GM21723 (cell line): ENCODE data around the gene SERPINA3.
"Not testable (repeated sequence)": the region's sequence is repeated elsewhere in the genome, so short reads cannot be mapped to it uniquely, and the experiment has no call there.

Source experiments
- ATAC-seq: cut with Tn5 transposase; IDR thresholded peaks from one replicate; pipeline ENCODE4 v1.9.1; 2021; ENCODE audit warnings: mild to moderate bottlenecking, moderate library complexity; ENCODE audit not compliant: unreplicated experiment

The SERPINA3 gene

DNA sequence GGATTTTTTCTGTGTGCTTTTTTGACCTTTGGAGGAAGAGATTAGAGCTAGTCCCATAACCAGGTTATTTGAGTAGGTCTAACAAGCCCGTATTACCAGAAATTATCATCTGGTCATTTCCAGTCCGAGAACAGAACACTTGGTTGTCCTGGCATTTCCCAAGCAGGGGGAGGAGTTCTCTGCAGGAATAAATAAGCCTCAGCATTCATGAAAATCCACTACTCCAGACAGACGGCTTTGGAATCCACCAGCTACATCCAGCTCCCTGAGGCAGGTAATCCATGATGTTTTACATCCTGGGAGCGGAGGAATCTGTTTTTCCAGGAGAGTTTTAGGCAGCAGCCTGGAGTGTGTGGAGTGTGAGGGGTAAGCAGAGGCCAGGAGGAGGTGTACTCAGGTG is at the start of gene SERPINA3:
Gene SERPINA3, plus strand, starts transcription at position 218 of the 400 bp plus-strand sequence. CDS start 2,051 bp downstream, outside the sequence.
- no peak for ATAC-seq

DNA sequence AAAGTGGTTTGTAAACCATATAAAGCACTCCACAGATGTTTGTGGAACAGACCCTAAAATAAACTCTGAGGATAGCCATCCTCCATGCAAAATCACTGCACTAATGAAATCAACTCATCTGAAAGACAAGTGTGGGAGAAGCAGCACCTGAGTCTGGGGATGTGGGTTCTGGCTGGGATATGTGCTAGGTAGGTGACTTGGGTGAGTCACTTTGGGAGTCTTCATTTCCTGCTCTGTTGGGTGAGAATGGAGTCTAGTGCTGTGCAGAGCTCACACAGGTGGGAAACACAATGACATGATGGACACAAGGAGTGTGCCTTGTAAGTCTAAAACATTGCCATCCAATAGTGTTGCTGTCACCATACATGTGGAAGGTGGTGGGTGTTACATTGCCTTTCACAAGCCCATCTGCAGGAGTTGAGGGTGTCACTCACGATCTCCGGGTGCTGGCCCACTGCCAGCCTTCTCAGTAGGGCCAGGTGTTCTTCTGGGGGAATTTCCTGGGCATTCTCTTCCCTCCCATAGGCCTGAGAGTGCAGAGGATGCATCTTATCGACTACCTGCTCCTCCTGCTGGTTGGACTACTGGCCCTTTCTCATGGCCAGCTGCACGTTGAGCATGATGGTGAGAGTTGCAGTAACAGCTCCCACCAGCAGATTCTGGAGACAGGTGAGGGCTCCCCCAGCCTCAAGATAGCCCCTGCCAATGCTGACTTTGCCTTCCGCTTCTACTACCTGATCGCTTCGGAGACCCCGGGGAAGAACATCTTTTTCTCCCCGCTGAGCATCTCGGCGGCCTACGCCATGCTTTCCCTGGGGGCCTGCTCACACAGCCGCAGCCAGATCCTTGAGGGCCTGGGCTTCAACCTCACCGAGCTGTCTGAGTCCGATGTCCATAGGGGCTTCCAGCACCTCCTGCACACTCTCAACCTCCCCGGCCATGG is 49.0 kb upstream of the SERPINA3 start:
- no peak for ATAC-seq

DNA sequence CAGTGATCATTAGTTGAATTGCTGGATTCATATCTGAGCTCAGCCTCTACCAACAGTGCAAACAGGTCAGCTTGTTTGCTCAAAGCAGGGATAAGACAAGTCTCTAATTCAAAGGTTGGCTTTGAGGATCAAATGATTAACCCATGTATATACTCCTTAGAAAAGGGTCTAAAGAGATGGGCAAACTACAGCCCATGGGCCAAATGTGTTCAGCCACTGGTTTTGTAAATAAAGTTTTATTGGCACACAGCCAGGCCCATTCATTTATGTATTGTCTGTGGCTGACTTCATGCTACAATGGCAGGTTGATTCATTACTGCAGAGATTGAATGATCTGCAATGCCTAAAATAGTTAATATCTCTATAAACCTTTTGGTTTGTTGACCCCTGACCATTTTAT is 47.8 kb upstream of the SERPINA3 start:
- no peak for ATAC-seq

DNA sequence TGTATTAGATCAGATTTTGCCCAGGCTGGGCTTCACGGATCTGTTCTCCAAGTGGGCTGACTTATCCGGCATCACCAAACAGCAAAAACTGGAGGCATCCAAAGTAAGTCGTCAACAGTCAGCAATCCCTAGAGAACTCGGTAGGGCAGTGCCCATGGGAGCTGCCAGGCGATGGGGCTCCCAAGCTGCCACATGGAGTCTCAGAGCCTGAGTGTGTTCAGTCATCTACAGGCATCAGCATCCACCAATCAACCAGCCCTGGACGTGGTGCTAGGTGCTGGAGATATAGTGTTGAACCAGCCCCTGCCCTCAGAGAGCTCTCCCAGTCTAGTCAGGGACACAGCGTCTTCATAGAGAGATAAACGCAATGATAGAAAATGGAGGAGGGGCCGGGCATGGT is 44.0 kb upstream of the SERPINA3 start:
- ATAC-seq, result no peak

DNA sequence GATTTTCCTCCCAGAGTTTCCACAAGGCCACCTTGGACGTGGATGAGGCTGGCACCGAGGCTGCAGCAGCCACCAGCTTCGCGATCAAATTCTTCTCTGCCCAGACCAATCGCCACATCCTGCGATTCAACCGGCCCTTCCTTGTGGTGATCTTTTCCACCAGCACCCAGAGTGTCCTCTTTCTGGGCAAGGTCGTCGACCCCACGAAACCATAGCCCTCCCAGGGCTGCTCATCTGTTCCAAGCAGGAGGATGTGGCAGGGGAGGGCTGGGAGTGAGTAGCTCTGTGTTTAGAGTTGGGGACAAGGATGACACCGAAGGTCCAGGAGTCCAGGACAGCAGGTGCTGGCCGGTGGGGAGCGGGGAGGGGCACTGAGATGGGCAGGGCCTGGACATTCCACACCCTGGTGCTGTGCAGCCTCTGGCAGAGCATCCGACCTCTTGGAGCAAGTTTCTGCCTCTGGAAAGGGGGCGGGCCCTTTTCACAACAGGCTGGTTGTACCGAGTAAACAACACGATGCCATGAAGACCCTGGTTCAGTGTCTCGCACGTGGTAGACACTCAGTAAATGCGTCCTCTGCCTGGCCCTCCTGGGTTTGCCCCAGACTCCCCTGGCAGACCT is 42.7 kb upstream of the SERPINA3 start:
- ATAC-seq, result no peak

DNA sequence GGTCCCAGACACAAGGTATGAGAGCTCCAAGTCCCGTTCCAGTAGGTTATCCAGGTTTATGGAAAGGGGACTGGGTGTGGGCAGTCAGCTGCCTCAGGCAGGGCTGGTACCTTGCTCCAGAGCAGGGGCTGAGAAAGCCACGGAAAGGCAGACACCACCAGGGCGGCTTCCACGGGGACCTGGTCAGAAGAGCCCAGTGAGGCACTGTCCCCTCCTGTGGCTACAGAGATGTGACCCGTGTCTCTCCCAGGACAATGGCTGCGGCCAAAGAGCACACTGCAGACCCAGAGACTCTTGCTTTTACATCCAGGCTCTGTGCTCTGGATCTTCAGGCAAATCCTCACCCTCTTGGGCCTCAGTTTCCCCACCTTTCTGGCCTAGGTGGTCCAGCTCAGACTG is 42.2 kb upstream of the SERPINA3 start:
- no peak for ATAC-seq

DNA sequence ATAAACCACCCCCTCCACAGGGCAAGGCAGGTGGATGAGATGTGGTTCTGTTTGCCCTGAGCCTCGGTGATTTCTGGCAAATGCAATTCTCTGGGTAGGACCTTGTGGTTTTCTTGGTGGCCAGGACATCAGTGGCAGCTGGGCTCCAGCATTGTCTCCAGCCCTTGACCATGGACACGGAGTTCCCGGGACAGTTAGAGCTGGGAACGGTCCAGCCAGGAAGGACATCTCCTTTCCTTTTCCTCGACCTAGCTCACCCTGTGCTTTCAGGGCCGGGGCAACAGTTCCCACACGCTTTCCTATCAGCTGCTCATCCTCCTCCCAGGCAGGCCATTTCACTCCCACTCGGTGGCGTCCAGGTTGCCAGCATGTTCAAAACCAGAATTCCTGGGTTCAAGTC is 41.8 kb upstream of the SERPINA3 start:
- no peak for ATAC-seq

DNA sequence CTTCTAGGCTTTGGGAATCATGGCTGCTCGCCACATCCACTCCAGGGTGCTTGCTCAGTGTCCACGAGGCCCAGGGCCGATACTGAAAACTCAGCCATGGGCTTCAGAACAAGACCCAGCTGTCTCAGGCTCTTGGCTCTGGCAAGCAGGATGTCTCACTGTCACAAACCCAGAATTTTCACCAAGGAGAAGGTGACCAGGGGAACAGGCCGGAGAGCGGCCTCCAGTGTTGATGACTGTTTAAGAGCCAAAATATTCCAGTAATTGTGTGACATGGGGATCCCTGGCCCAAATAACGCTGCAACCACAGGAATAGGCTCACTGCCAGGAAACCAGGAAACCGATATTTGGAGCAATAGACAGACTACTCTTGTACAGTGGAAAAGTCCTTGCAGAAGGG is 40.8 kb upstream of the SERPINA3 start:
- ATAC-seq, result no peak

DNA sequence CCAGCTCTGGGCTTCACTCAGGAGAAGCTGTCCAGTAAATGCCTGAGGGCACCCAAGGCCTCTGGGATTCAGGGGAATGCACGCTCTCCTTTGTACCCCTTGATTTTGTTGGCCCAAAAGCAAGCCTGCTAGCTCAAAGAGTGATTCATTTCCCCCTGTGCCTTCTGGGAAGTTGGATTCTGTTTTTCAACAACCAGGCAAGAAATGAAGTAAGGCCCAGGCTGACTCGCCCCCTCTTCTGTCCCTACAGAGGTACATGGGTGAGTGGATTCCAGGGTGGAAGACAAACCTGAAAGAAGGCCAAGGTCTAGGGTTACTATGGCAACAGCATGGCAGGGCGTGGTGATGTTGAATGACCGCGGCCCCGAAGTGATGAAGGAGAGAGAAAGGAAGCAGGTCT is 40.2 kb upstream of the SERPINA3 start:
- no peak for ATAC-seq

DNA sequence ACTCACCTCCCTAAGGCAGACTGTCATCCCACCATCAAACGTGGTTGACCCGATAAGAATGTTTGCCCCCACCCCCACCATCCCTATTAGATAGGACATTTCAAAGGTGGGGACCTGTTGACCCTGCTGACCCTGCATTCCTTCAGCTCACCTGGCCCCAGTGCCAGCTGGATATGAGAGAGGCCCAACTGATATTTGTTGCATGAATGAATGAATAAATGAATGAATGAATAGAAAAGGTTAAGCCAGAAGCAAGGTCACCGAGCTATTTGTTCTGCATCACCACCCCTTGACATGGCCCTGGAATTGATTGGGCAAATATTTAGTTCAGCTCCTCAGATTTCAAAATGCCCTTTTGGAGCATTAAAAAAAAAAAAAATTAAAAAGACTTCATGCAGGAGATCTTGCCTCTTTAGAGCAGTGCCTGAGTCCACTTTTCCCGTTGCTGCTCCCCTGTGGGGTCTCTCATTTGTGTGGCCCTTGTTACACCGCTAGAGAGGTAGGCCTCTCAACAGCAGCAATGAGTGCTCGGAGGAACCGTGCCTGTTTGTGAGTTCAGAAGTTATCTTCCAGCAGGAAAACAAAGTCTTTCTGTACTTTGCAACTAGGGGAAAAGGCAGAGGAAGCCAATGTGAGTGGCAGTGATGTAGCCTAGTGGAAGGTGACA is 39.4 kb upstream of the SERPINA3 start:
- ATAC-seq, result no peak

DNA sequence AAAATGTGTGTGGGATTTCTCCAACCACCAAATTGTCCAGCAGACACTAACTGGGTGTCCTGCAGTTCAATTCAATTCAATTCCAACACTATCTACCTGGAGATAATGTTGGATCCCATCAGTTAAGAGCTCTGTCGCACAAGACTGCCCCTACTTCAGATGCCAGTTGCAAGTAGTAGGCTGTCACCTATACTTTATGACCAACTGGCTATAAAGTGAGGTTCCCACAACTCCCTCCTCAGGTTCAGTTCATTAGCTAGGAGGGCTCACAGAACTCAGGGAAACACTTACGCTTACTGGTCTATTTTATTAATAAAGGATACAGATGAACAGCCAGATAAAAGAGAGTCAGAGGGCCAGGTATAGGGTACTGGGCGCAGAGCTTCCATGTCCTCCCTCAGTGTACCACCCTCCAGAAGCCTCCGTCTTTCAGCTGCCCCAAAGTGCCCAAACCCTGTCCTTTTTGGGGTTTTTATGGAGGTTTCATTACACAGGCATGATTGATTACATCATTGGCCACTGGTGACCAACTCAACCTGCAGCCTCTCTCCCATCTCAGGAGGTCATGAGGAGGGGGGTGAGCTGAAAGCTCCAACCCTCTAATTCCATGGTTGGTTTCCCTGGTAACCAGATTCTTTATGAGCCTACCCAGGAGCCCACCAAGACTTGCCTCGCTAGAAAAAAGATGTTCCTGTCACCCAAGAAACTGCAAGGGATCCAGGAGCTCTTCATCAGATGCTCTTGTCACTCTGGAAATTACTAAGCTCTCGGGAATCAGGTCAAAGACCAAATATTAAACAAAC is 38.5 kb upstream of the SERPINA3 start:
- ATAC-seq, result no peak

DNA sequence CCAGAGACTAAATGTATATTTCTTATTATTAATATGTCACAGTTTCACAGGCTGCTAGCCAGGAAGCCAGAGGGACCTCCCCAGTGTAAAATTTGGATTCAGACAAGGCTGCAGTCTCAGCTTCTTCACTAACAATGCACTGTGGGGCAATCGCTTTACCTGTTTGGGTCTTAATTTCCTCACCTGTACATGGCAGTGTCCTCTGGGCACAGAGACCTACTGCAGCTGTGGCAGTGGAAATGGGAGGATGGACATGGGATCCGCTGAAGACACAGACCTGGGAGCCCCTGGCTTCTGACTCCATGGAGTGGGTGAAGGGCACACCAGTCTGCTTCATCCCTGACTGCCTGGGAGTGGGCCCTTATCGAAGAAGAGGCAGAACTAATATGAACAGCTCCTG is 37.9 kb upstream of the SERPINA3 start:
- no peak for ATAC-seq

DNA sequence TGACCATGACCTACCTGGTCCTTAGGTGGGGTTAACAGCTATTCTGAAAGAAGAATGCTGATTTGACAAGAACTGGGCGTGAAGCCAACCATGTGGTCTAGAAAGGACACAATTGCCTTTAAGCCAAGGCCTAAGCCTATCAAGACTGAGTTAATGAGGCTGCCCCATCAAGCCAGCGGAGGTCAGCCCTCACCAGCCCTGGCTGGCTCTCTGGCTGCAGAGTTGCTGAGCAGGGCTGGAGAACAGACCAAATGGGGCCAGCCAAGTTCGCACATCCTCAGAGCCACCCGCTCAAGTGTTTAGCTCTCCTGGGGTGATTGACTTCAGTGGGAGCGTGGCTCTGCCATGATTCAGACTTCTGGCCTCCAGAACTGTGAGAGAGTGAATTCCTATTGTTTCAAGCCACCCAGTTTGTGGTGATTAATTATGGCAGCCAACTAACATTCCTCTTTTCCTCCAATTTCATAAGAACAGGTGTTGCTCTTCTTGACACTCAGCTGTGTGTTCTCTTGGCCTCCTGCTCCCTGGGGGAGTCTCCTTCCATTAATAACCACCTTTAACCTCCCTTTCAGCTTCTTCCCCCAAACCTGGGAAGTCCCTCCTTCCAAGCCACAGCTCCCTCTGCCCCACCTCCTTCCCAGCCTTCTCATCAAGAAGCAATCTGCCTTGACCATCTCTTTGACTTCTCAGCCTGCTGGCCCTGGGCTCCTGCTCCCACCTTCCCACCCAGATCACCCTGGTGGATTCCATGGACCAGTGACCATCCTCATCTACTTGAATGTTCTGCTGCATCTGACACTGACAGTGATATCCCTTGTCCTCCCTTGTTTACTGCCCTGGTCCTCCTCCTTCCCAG is 36.2 kb upstream of the SERPINA3 start:
- no peak for ATAC-seq

DNA sequence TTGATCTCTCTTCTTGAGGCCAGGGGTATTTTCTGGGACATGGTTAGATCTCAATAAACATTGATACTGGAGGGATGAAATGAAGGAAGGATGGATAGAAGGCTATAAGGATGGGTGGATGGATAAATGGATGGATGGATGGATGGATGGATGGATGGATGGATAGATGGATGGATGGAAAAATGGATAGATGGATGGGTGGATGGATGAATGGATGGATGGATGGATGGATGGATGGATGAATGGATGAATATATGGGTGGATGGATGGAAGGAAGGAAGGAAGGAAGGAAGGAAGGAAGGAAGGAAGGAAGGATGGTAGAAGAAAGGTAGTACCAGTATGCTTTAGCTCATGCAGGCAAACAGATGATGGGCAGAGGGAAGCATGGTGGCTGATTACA is 34.7 kb upstream of the SERPINA3 start:
- ATAC-seq, result not testable (repeated sequence)

DNA sequence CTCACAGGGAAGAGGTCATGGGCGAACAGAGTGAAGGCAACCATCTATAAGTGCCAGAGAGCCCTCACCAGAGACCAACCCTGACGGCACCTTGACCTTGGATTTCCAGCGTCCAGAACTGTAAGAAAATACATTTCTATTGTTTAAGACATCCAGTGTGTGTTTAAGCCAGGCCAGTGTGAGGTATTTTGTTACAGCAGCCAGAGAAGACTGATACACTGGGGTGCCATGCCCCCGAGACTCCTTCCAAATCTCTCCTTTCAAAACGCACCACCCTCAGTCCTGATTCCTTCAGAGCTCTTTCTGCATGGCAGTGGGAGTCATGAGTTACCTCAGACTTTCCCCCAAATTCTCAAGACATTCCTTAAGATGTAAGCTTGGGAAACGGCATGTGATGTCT is 33.5 kb upstream of the SERPINA3 start:
- ATAC-seq, result no peak

DNA sequence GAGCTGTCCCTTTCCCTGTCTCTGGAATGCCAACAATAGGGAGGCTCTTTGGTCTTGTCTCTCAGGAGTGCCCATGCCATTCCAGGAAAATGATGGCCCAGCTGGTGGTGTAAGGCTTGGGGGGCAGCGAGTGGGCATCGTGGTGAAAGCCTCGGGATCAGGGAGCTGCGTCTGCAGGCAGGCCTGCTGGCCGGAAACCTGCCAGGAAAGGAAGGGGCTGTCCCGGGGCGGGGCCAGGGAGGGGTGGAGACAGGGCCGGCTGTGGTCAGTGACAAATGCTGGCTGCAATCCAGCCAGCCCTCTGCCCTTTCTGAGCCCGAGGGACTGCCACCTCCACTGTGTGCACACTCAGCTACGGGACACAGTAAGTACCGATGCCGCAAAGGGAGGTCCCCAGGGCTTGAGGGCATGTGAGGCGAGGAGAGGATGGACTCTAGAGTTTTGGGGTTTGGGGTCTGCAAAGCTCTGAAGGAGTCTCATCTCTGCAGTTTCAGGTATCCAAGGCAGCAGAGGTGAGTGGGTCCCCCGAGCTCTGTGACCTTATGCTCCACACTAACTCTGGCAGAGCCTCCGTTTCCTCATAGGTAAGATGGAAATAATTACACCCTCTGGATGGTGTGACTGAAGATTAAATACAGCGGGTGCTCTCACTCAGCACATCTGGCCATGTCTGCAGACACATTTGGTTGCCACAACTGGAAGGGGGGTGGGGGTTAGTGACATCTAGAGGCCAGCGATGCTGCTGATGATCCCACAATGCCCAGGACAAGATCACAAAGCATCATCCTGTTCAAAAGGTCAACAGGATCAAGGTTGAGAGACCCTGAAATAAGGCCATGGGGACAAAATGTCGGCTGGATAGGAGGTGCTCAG is 30.8 kb upstream of the SERPINA3 start, which contains the start of gene SERPINA5:
Gene SERPINA5, plus strand, starts transcription at position 300 of the 873 bp plus-strand sequence. CDS start 5,937 bp downstream, outside the sequence.
- ATAC-seq, result no peak

DNA sequence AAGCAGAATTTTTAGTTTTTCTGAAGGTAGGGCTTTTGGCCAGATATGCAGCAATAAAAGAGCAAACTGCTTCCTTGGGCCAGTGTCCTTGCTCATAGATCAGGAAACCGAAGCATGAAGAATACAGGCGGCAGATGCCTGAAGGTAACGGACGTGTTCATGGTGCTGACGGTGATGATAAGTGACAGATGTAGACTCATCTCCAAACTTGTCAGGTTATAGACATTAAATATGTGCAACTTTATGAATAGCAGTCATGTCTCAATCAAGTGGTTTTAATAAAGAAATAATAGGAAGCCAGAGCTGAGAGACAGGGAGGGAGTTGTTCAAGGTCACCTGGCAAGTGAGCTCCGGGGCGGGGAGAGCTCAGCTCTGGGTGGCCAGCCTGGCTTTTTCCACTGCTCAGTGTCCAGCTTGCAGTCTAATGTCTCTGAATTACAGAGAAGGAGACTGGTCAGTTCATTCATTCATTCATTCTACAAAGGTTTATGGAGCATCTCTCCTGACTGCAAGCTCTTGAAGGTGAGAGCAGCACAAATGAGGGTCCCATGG is 29.9 kb upstream of the SERPINA3 start:
- no peak for ATAC-seq

DNA sequence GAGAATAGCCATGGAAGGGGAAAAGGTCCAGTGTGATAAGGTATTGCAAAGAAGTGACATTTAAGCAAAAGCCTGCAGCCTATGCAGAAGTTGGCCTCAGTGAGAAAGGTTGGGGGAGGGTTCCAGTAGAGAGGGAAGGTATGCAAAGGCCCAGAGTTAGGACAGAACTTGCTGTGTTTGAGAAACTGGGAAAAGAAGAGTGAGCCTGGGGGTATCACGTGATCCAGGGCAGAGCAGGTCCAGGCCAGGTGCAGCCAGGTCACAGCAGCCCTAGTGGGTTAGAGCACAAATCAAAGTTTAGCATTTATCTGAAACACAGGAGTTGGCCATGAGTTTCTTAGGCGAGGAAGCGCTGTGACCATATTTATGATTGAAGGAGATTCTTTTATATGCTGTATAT is 29.3 kb upstream of the SERPINA3 start:
- no peak for ATAC-seq

DNA sequence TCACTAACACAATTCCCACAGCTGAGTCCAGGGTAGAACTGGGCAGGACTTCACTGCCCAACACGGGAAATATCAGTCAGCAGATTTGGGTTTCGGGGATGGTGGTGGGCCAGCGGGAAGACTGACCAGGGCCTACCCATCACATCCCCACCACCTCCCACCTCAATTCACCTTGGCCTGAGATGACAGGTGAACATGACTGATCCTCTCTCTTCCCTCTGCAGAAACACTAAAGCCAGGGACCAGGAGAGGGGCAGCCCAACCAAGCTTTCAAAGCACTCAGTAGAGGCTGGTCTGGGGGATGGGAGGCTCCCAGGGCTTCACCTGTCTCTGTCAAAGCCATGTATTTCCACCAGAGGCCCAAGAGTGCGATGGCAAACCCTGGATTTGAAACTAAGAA is 28.6 kb upstream of the SERPINA3 start:
- ATAC-seq, result no peak
